ENCODE data around the gene FBXL12.
"Not testable (repeated sequence)": the region's sequence is repeated elsewhere in the genome, so short reads cannot be mapped to it uniquely, and the experiment has no call there.

FBXL12 gene

DNA sequence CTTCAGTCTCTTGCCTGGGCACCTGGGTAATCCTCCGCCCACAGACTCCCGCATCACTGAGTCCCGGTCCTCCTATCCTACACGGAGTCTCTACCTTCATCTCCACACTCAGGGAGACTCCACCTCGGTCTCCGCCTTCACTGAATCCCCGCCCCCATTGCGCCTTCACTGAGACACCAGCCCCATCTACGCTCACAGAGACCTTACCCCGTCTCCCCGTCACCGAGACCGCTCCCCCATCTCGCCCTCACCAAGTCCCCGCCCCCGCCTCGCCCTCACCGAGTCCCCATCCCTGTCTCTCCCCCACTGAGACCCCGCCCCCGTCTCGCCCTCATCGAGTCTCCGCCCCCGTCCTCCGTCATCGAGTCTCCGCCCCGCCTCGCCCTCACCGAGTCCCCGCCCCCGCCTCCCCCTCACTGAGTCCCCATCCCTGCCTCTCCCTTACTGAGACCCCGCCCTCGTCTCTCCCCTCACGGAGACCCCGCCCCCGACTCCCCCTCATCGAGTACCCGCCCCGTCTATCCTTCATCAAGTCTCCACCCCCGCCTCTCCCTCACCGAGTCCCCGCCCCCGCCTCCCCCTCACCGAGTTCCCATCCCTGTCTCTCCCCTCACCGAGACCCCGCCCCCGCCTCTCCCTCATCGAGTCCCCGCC lies 27.2 kb downstream of the FBXL12 start:
- peak; percentile 87 for DNase-seq

DNA sequence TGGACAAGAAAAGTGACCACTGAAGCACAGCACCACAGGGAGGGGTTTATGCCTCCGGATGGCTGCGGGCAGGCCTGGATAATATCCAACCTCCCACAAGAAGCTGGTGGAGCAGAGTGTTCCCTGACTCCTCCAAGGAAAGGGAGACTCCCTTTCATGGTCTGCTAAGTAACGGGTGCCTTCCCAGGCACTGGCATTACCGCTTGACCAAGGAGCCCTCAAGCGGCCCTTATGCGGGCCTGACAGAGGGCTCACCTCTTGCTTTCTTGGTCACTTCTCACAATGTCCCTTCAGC lies 27.9 kb downstream of the FBXL12 start:
- DNase-seq, result not testable (repeated sequence)

DNA sequence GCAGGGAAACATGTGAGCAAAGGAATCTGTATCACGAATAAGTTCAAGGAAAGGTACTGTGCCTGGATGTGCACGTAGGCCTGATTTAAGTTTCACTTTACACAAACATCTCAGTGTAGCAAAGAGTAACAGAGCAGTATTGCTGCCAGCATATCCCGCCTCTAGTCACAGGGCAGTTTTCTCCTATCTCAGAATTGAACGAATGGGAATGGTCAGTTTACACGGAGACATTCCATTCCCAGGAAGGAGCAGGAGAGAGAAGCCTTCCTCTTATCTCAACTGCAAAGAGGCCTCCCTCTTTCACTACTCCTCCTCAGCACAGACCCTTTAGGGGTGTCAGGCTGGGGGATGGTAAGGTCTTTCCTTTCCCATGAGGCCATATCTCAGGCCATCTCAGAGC lies 29.3 kb downstream of the FBXL12 start:
- not testable (repeated sequence) for DNase-seq

DNA sequence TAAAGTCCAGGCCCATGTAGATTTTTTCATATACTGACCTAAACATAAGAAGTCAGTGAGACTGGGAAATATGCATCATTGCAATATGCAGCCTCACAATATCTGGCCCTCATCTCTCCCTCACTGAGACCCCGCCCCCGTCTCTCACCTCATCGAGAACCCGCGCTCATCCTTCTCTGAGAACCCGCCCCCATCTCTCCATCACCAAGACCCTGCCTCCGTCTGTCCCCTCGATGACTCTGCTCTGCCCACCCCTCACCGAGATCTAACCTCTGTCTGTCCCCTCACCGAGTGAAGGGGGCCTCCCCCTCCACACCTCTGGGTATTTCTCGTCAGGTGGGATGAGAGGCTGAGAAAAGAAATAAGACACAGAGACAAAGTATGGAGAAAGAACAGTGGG lies 29.8 kb downstream of the FBXL12 start:
- no peak for DNase-seq

DNA sequence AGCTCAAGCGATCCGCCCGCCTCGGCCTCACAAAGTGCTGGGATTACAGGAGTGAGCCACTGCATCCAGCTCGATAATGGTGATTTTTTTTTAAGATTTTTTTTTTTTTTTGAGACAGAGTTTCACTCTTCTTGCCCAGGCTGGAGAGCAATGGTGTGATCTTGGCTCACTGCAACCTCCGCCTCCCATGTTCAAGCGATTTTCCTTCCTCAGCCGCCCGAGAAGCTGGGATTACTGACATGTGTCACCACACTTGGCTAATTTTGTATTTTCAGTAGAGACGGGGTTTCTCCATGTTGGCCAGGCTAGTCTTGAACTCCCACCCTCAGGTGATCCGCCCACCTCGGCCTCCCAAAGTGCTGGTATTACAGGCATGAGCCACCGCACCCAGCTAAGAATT lies 30.3 kb downstream of the FBXL12 start:
- DNase-seq, result not testable (repeated sequence)

DNA sequence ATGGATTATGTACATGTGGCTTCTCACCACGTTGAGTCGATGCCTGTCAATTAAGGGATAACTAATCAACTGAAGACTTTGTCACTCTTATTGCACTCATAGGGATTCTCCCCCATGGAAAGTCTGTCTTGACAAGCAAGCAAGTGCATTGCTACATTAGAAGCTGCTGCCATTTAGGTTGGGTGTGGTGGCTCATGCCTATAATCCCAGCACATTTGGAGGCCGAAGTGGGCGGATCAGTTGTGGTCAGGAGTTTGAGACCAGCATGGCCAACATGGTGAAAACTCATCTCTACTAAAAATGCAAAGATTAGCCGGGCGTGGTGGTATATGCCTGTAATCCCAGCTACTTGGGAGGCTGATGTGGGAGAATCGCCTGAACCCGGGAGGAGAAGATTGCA lies 32.1 kb downstream of the FBXL12 start:
- no peak for DNase-seq

DNA sequence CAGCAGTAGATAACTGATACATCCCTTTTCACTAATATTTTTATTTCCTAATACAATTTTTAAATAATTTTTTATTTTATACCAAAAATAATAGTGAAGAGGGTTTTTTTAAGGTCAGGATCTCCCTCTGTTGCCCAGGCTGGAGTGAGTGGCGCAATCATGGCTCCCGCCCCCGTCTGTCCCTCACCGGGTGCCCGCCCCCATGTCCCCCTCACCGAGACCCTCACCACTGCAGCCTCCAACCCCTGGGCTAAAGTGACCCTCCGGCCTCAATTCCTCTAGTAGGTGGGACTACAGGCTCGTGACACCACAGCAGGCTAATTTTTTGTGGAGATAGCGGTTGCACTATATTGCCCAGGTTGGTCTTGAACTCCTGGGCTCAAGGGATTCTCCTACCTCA lies 32.5 kb downstream of the FBXL12 start:
- no peak for DNase-seq

DNA sequence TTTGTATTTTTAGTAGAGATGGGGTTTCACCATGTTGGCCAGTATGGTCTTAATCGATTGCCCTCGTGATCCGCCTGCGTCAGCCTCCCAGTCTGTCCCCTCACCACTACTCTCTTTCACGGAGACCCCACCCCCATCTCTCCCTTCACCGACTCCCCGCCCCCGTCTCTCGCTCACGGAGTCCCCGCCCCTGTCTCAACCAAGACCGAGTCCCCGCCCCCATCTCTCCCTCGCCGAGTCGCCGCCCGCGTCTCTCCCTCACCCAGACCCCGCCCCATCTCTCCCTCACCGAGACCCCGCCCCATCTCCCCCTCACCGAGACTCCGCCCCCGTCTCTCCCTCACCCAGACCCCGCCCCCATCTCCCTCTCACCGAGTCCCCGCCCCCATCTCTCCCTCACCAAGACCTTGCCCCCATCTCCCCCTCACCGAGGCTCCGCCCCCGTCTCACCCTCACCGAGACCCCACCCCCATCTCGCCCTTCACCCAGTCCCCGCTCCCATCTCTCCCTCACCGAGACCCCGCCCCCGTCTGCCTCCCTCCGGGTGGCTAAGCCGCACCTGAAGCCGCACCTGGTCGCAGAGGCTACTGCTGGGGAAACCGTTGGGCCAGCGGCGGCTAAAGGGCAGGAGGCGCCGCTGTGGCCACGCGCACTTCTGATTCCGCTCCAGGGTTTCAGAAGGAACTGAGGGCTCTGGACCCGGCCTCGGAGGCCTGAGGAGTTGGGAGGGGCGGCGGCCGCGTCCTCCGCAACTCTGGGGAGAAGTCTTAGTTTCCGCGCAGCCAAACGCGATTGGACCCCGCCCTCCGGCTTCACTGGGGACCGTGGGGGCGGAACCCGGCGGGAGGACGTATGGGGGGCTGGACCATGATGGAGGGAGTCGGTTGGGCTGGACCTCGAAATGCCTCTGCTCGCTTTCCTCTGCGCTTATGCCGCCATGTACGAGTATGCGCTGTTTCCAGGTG lies 33.2 kb downstream of the FBXL12 start:
- DNase-seq, result peak; percentile 95

DNA sequence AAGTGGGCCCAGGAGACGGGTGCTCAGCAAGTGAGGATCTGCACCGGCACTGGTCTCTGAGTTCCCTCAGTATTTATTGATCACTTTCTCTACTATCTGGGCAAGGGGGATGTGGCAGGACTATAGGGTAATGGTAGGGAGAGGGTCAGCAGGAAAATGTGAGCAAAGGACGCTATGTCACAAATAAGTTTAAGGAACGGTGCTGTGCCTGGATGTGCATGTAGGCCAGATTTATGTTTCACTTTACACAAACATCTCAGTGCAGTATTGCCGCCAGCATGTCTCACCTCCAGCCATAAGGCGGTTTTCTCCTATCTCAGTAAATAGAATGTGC lies 34.7 kb downstream of the FBXL12 start:
- DNase-seq, result not testable (repeated sequence)

DNA sequence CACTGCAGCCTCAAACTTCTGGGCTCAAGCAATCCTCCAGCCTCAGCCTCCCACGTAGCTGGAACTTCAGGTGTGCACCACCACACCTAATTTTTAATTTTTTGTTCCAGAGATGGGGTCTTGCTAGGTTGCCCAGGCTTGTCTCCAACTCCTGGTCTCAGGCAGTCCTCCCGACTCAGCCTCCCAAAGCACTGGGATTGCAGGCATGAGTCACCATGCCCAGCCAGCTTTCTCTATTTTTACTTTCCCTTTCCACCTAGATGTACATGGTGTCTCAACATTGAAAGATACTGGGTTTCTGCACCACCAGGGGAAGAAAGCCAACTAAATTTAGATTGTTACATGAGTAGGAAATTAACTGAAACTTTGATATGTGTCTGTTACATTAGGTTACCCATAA lies 36.5 kb downstream of the FBXL12 start:
- no peak for DNase-seq

DNA sequence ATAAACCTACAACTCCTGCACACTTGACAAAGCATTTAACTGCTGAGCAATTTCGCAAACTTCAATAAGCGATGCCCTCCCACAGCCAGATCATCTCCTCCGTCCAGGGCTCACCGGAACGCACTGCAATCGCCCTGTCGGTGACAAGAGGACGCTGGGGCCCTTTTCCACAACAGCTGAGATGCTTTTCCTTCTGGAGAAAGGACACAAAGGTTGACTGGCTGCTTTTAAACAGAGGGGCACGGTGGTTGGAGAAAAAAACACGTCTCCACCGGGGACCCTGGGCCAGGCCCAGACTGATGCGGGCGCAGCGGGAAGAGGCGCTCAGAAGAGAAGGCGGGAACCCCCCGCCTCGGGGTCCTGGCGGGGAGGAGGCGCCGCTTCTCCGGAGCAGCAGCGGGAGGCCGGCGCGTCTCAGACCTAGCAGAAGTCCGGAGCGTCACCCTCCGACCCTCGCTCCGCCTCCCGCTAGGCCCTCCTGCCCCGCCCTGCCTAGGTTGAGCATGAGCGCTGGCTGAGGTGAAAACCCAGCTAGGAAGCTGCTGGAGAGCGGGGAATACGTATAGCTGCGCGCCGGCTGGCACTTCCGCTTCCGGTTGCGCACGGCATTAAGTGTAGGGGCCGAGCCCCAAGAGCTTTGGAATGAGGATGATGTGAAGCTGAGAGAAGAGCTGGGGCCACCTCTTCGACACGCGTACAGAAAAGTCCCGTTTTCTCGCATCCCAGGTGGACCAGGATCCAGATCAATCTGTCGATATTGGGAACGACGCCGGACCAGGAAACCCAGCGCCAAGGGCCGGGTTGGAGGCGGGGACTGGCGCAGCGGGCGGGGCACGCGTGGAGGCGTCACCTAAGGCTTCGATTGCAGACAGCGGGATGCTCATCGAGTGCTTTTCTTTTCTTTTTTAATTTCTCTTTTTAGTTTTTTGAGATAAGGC lies 50.4 kb downstream of the FBXL12 start, which contains the start of gene ZNF846:
Gene ZNF846, minus strand, starts transcription at position 564 of the 938 bp plus-strand sequence. CDS start 3,788 bp downstream, outside the sequence.
- peak; percentile 95 for DNase-seq

Data from activated naive CD4-positive, alpha-beta T cell treated with Interleukin-2 at 50 U/mL for 16 hours (primary cell).